ENCODE data around the gene SH3BGRL.
"Not testable (repeated sequence)": the region's sequence is repeated elsewhere in the genome, so short reads cannot be mapped to it uniquely, and the experiment has no call there.

Gene SH3BGRL

GRCh38 chrX:81259020-81259713 is 57.3 kb downstream of the SH3BGRL start:
- DNase-seq = no peak

- no peak for DNase-seq
These were observed 58.0 kb downstream of the SH3BGRL start for GRCh38 chrX:81259714-81260395.

GRCh38 chrX:81261576-81261975 is 59.7 kb downstream of the SH3BGRL start:
- DNase-seq = no peak

GRCh38 chrX:81263059-81263458 is 61.2 kb downstream of the SH3BGRL start:
- DNase-seq = no peak

GRCh38 chrX:81278616-81279015 is 76.7 kb downstream of the SH3BGRL start:
- no peak for DNase-seq

- no peak for DNase-seq
These were observed 78.2 kb downstream of the SH3BGRL start for GRCh38 chrX:81280148-81280547.

GRCh38 chrX:81286075-81286474 is 84.2 kb downstream of the SH3BGRL start:
- DNase-seq = no peak

GRCh38 chrX:81286608-81287007 is 84.7 kb downstream of the SH3BGRL start:
- DNase-seq = no peak

- DNase-seq = no peak
These were observed 90.1 kb downstream of the SH3BGRL start for GRCh38 chrX:81291996-81292395.

GRCh38 chrX:81294101-81294500 is 92.2 kb downstream of the SH3BGRL start:
- no peak for DNase-seq

- no peak for DNase-seq
These were observed 100.0 kb downstream of the SH3BGRL start for GRCh38 chrX:81301877-81302276.

GRCh38 chrX:81304563-81304962 is 102.7 kb downstream of the SH3BGRL start:
- no peak for DNase-seq

- no peak for DNase-seq
These were observed 103.3 kb downstream of the SH3BGRL start for GRCh38 chrX:81305240-81305639.

GRCh38 chrX:81308086-81308829 is 106.4 kb downstream of the SH3BGRL start:
- DNase-seq = no peak

GRCh38 chrX:81316163-81316562 is 114.3 kb downstream of the SH3BGRL start:
- DNase-seq = no peak

- DNase-seq = not testable (repeated sequence)
These were observed 129.8 kb downstream of the SH3BGRL start for GRCh38 chrX:81331653-81332052.

GRCh38 chrX:81336455-81337152 is 134.7 kb downstream of the SH3BGRL start:
- no peak for DNase-seq

- no peak for DNase-seq
These were observed 135.9 kb downstream of the SH3BGRL start for GRCh38 chrX:81337805-81338204.

- no peak for DNase-seq
These were observed 137.0 kb downstream of the SH3BGRL start for GRCh38 chrX:81338924-81339323.

- DNase-seq = not testable (repeated sequence)
These were observed 143.4 kb downstream of the SH3BGRL start for GRCh38 chrX:81345296-81345695.

Measured in anterior cingulate cortex (tissue), 58 donors.